Activated CD4-positive, alpha-beta T cell treated with anti-CD3 and anti-CD28 coated beads for 4 hours (primary cell): ENCODE data around the gene QARS1.

Experiments used
- DNase-seq, 2 donors: peaks; one replicate each; pipeline ENCODE4 v3.0.0-alpha.2; 2020

The QARS1 gene

GRCh38 chr3:49104427-49105291, at the start of gene QARS1:
Gene QARS1, minus strand, starts transcription at chr3:49104757. Its CDS starts 24 bp downstream, at chr3:49104733.
- peak; percentile 83 for DNase-seq

- no peak for DNase-seq
Measured at GRCh38 chr3:49153349-49153912, 48.9 kb upstream of the QARS1 start.

- DNase-seq, result no peak
Measured at GRCh38 chr3:49151610-49152009, 47.1 kb upstream of the QARS1 start.

- no peak for DNase-seq
Measured at GRCh38 chr3:49148159-49148558, 43.6 kb upstream of the QARS1 start.

DNA sequence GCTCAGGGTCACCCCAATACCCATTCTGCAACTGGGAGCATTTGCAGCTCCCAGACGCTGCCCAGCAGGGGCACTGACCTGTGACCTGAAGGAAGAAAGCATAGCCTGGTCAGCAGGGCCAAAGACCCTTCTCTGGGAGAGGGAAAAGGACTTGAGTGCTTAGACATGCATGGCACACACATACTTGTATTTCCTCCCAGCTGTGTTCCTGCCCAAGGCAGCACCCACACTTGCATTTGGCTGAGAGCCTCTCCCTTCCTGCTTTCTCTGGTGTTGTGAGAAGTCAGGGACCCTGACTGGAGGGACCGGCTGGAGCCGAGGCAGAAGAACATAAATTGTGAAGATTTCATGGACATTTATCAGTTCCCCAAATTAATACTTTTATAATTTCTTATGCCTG, 35.5 kb upstream of the QARS1 start:
- DNase-seq, result no peak

DNA sequence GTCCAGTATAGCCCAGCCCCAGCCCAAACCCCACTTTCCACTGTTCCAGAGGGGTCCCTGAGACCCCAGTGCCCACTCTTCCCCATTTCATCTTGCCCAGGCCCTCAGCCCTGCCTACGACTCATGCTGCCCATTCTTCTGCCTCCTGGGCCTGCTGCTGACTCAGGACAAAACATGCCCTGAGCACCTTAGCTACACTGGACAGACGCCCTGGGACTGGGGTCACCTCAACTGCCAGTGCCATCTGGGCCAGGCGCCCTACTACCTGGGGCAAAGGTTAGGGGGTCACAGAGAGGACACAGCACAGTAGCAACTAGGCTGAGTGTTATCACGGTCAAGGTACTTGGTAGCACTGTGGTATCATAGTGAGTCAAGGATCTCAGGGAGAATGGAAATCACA, 30.9 kb upstream of the QARS1 start:
- no peak for DNase-seq

DNA sequence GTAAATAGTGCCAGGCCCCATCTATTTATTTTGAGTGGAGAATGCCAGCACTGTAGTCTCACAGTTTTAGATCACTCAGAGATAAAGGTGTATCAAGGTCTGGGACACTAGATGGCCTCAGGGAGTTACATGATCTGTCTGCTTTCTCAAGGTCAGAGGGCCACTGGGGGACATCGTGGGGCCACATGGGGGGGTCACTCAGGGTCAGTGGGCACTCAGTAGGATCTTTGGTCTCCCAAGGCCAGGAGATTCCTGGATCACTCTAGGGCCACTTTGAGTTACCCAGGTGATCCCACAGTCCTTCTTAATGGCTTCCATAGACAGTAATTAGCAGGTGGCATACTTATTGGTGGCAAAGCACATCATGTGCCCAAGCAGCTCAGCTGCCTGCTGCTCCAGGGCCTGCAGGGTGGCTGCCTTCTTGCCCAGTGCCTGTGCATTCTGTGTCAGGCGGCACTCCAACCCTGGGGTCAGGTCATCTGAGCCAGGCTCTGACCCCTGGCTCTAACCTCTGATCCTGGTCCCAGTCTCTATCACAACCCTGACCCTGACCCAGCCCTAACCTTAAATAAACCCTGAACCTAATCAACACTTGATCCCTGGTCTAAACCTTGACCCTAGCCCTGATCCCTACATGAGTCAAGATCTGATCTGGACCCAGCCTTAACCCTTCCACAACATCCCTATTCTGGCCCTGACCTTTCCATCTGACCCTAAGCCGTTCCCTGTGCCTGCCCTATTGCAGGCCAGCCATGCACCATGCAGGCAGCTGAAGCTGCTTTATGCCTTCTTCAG, 30.1 kb upstream of the QARS1 start:
- DNase-seq, result no peak

GRCh38 chr3:49133226-49133951, 28.8 kb upstream of the QARS1 start:
- no peak for DNase-seq

GRCh38 chr3:49132437-49133225, 28.1 kb upstream of the QARS1 start, which contains the start of gene LAMB2:
Gene LAMB2, minus strand, starts transcription at chr3:49133050. Its CDS starts 183 bp downstream, at chr3:49132867.
- DNase-seq, result no peak

GRCh38 chr3:49132073-49132436, 27.5 kb upstream of the QARS1 start:
- no peak for DNase-seq

DNA sequence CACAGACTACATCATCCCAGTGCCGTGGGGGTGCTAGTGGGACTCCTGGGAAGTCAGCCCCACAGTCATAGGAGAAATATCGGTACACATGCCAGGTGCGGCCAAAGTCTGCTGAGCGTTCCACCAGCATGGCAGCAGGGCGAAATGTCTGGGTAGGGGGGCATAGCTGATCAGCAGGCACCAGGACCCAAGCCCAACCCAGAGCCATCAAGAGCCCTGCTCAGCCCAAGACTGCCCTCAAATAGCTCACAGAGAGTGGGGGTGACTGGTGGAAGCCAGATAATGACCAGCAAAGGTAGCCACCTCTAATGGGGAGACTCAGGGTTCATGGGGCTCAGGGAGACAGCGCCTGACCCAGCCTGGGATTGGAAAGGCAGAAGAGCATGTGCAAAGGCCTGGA, 27.0 kb upstream of the QARS1 start:
- no peak for DNase-seq

DNA sequence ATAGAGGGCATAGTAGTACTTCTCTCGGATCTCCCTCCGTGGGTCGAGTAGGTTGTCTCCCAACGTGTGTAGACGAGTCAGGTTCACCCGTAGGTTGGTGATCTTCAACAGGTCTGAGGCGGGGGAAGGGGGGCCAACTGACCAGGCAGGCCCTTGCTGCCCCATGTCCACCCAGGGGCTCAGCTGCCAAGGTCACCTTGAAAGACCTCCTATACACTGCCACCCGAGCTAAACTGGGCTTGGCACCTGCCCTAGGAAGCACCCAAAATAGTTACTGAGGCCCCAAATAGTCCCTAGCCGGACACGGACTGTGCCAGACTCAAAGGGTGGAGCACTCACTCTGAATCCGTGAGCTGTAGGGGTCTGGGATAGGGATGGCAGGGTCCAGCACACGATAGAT, 26.5 kb upstream of the QARS1 start:
- DNase-seq, result no peak

DNA sequence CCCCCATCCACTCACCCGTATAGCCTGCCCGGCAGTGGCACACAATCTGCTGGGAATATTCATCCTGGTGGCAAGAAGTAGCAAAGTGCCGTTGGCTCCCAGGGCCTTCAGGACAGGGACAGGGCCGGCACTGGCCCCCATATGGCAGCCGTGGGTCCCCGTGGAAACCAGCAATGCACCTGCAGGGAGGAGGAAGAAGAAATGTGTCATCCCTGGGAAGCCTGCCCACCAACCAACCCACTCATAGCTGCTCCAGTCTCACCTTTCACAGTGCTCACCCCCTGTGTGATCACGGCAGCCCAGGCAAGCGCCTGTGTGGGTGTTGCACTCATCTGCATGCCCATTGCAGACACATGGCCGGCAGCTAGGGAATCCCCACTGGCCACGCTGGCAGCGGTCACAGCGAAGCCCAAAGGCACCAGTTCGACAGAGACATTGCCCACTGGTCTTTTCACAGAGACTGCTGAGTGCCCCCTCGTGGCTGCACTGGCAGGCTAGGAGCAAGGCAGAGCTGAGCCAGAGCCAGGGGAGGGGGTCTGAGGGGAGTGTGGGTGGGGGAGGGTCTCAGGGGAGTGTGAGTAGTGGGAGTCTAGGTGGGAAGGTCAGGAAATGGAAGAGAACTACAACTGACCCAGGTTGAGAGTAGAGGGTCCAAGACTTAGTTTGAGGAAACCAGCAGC, 20.6 kb upstream of the QARS1 start:
- DNase-seq, result no peak

DNA sequence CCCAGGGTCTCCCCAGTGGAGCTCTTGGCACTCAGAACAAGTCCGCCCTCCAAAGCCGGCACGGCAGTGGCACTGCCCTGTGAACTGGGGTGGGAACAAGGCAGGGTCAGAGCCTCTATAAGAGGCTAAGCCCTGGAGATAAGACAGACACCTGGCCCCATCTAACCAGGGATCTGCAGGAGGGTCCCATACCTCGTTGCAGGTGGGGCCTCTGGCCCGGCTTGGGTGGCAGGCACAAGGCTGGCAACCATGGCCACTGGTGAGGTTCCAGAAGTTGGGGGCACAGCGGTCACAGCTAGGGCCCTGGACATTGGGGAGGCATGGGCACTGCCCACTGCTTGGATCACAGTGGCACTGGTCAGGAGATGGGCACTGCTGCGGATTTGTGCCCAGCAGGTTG, 19.6 kb upstream of the QARS1 start:
- no peak for DNase-seq

GRCh38 chr3:49123687-49124086, 19.1 kb upstream of the QARS1 start:
- no peak for DNase-seq

- DNase-seq, result no peak
Measured at GRCh38 chr3:49122886-49123545, 18.5 kb upstream of the QARS1 start.

DNA sequence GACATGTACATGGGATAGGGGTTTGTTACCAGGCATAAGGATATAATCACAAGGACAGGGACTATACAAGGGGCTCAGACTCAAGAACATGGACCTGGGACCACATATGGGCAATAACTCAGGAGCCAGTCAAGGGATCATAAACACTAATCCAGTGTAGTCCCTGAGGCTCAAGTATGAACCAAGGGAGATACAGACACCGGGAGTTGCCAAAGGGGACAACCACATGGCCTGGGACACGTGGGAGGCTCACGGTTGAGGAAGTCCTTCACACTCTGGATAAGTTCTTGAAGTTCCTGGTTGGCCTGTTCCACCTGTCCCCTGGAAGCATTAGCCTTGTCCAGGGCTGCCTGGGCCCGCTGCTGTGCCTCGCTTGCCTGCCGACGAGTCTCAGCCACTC, 17.9 kb upstream of the QARS1 start:
- no peak for DNase-seq

- DNase-seq, result no peak
Measured at GRCh38 chr3:49122022-49122421, 17.5 kb upstream of the QARS1 start.

GRCh38 chr3:49121132-49121736, 16.7 kb upstream of the QARS1 start:
- DNase-seq, result no peak

DNA sequence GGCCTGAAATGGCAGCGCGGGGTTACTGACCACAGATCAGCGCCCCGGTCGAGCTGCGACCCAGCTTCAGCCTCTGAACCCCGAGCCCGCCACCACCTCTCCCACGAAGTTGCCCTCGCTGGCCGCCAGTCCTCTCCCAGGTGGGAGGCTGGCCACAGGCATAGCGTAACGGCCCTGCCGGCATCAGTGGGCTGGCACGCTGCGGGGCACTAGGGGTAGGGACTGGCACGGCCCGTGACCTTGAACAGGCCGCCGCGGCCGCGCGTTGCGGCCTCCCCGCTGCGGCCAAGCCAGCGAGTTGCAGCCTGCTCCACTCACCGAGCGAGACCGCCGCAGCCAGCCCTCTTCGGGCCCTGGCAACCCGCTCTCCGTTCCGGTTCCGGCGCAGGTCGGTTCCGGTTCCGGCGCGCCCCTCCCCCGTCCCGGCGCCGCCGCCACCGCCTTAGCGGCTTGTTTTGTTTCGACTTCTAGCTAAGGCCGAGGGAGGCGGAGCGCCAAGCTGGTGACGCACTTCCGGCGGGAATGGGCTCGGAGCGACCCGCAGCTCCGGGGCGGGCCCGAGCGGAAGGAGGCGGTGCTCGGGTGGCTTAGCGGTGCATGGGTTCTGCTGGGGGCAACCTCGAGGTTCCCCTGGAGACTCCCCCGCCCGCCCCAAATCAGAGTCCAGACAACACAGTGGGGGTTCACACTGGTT, 16.0 kb upstream of the QARS1 start, which contains the start of gene USP19:
USP19 (minus strand) TSS at position 386 of the 694 bp plus-strand sequence. CDS start 1,678 bp downstream, outside the sequence.
- peak; percentile 89 to 91 for DNase-seq
